ENCODE measurements around the gene MFRP.

The MFRP gene

GRCh38 chr11:119318240-119319135 is 28.0 kb downstream of the MFRP start:
- DNase-seq (ENCODE audit: low read depth in 2 of 2), result no peak

DNA sequence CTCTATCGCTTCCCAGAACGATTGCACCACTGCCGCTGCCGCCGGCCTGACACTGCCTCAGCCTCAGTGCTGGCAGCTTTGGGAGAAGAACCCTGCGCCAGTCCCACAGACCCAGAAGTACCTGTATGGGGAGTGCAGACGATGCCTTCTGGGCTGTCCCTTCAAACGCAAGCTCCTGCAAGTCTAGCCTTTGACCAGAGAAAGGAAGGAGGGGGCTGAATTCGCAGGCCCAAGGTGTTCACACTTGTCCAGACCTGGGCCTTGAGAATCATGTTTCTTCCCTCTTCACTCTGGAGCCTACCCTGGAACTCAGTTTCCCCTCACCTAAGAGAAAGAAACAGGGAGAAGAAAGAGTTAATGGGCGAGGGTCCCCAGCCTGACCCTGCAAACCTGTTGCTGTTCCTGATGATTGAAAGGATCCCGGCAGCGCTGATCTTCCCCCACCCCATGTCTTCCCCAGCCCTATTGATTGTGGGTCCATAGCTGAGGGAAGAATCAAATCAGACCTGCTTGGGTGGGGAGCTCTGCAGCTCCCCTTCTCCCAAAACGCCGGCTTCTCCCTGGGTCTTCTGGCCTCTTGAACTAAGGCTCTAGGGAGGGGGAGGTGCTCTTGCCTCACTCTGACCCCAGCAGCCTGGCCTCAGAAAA is 28.8 kb downstream of the MFRP start:
- DNase-seq (ENCODE audit: low read depth in 2 of 2), result no peak

GRCh38 chr11:119316729-119317591 is 29.5 kb downstream of the MFRP start, which contains the start of gene MCAM:
Gene MCAM, minus strand, starts transcription at chr11:119317130. Its CDS starts 29 bp downstream, at chr11:119317101.
- DNase-seq (ENCODE audit: low read depth in 2 of 2), result no peak

DNA sequence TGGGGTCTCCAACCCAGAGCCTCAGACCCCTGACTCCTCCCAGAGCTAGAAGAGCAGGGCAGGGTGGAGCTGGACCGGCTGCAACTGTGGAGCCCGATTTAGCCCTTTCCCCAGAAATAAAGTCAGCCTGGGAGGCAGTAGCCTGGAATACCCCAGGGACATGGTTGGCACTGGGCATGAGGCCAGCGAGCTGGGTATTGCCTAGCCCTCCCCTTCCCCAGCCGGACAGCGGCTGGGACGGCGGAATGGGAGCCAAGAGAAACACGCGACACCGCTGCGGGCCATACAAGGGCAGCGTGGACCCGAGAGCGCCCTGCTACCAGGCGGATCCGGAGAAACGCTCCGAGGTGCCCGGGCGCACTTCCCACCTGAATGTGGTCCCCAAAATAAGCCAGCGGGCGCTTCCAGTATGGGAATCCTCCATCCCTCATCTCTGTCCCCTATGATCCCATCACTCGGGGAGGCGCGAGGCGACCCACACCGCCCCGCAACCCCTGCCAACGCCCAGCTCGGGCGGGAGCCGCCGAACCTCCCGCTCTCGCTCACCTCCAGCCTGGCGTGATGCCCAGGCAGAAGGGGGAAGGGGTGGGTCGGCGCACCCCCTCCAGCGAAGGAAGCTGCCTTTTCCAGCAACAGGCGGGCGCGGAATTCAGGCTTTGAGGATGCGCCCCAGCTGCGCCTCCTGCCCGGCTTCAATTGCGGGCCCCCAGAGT is 30.3 kb downstream of the MFRP start:
- no peak for DNase-seq (ENCODE audit: low read depth in 2 of 2)

DNA sequence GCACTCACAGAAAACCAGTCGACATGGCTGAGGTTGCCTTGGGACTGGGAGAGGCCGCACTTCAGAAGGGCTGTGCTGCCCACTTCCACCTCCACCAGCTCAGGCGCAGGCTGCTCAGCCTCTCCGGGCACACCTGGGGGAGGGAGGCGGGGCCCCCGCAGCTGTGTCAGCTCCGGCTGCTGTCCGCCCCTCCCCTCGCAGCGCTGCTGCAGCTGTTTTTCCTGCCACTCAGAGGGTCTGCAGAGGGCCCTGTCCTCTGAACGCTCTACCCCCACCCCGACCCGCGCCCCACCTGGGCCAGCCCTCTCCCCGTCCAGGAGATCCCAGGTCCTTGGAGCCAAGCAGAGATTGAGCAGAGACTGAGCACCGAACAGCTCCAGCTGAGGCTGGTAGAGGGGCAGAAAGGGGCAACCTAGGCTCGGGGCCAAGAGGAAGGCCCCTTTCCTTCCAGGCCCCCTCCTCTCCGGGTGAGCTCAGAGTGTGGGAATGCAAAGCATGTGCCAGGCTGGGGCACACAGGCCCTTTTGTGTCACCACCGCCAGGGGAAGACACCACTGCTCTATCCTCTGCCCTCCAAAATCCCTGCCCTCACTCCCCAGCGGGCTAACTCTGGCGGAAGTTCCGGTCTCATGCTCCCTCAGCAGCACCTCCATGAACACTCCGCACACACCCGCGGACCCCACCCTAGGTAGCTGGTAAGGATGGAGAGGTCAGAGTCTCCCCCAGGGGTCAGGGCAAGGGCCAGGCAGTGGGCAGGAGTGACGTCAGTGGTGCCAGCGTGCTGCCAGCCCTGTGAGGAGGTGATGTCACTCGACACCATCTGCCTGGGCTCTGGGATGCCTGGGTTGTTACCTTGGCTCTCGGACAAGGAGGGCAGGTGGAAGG is 31.1 kb downstream of the MFRP start:
- no peak for DNase-seq (ENCODE audit: low read depth in 2 of 2)

- DNase-seq (ENCODE audit: low read depth in 2 of 2), result no peak
Measured at GRCh38 chr11:119314726-119315125, 31.8 kb downstream of the MFRP start.

DNA sequence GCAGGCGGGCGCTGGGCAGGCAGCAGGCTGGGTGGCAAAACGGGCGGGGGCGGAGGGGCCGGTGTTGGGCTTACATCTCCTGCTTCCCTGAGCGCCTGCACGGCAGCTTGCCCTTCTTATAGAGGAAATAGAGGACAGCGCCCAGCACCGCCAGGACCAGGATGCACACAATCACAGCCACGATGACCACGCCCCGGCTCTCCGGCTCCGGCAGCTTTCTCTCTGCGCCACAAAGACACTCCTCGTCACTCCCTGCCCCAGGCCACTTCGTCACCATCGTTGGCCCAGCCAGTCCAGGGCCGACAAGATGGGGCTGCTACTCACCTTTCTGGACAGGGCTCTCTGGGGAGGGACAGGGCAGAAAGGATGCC is 35.8 kb downstream of the MFRP start:
- DNase-seq (ENCODE audit: low read depth in 2 of 2), result no peak

DNA sequence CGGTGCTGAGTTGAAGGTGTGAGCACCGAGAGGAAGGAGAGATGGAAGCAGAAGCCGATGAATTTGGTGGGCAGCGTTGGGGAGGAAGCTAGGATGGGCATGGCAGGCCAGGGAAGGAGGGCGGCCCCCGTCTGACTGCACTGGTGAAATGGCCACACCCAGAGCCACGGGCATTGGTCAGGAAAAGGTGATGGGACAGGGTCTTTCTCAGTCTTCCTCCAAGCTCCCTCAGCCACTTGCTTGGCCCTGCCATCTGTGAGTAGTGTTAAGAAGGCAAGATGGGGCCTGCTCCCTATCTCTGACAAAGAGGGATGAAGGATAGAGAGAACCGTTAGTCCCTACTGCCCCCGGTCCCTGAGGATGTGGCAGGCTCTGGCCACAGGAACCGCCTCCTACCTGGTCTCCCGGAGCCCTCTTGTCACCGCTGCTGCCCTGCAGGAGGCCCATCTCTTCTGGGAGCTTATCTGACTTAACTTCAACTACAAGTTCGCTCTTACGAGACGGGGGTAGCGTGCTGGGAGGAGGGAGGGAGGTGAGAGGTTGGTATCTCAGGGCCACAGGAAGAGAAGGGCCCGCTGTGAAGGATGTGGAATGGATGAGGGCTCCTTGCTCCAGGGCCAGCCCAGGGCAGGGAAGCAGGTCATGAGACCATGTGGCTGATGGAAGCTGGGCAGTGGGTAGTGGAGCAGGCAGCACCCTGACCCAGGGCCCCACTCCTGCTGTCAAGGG is 36.4 kb downstream of the MFRP start:
- no peak for DNase-seq (ENCODE audit: low read depth in 2 of 2)

DNA sequence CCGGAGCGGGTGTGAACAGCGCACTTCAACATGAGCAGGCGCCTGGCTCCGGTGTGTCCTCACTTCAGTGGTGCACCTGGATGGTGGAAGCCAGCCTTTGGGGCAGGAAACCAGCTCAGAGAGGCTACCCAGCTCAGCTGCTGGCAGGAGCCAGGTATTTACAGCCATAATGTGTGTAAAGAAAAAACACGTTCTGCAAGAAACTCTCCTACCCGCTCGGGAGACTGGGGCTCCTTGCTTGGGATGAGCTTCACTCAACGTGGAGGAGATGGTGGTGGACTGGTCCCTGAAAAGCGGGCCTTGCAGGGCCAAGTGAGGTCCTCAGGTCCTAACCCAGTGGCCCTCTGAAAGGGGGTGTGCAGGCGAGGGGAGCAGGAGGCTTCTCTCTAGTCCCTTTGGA is 37.1 kb downstream of the MFRP start:
- no peak for DNase-seq (ENCODE audit: low read depth in 2 of 2)

- no peak for DNase-seq (ENCODE audit: low read depth in 2 of 2)
Measured at GRCh38 chr11:119307974-119308373, 38.5 kb downstream of the MFRP start.

DNA sequence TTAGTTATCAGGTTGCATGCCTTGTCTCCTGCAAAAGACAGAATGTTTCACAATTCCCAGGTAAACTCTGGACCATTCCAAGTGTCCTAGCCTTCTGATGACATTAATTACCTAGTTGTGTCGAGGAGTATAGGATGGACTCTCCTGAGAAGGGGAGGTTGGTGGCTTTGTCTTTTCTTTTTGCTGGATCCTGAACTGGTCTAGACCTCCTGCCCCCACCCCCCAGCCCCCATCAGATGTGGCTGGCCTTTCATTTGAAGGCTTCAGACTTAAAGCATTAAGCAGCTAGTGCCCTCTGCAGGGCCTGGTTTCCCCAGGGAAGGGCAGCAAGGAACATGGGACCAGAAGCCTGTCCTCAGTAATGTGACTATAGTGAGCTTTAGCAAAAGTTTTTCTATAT is 39.3 kb downstream of the MFRP start:
- no peak for DNase-seq (ENCODE audit: low read depth in 2 of 2)

DNA sequence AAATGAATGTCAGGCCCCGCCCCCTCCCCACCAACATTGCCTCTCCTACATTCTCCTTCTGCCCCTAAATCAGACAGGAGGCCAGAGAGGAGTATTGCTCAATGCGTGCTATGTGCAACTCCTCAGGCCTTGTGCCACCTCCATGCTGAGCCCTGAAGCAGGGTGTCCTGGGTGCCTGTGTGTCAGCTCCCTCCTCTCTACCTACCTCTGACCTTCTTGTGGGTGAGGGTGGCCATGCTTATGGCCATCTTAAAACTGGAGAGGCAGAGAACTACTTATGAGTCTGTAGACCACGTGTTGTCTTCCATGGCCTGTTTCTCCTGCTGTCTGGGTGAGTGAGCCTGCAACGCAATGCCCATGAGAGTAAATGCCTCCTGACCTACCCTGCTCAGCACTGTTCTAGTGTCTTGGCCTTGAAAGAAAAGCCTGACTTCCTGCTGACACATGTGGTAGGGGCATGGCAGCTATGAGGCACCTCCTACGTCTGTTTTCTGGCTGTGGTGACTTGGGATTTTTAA is 40.1 kb downstream of the MFRP start:
- no peak for DNase-seq (ENCODE audit: low read depth in 2 of 2)

GRCh38 chr11:119305556-119306372 is 40.7 kb downstream of the MFRP start:
- no peak for DNase-seq (ENCODE audit: low read depth in 2 of 2)

GRCh38 chr11:119303227-119303718 is 43.2 kb downstream of the MFRP start:
- DNase-seq (ENCODE audit: low read depth in 2 of 2), result no peak

- no peak for DNase-seq (ENCODE audit: low read depth in 2 of 2)
Measured at GRCh38 chr11:119300198-119300964, 46.1 kb downstream of the MFRP start.

- DNase-seq (ENCODE audit: low read depth in 2 of 2), result no peak
Measured at GRCh38 chr11:119299416-119299815, 47.1 kb downstream of the MFRP start.

DNA sequence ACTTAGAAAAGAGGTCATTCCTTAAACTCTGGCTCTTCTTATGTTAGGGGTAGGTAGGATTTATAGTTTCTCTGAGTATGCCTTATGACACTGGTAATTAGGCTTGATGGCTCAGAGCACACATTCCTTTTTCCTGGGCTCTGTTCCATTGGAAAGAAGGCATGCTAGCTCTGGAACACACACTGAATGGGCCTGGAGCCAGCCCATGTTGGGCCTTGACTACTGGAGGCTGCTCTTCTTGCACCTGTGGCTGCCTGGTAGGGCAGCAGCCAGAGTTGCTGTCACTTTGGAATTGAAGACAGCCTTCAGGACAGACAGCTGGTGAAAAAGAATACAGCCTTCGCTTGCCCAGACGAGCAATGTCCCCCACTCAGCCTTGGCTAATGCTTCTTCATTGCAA is 47.8 kb downstream of the MFRP start:
- no peak for DNase-seq (ENCODE audit: low read depth in 2 of 2)

GRCh38 chr11:119297938-119298337 is 48.6 kb downstream of the MFRP start:
- no peak for DNase-seq (ENCODE audit: low read depth in 2 of 2)
